Esophagus squamous epithelium (tissue), 5 donors: Measurements from ENCODE around the gene BCL11B. TPM values are rescaled to one million over a fixed set of nuclear protein-coding genes. Genes with fewer than 3 reads are reported as not detected.

Experiments used
- DNase-seq: peaks from one replicate; lab custom pipeline; 2025; lab: John Stamatoyannopoulos, UW
- H3K27ac ChIP-seq, 4 donors: fragments of 200-600 bp; sonication (generic); one replicate each; pipeline ENCODE4 v1.5.1; 2016 to 2019; ENCODE audit warnings: mild to moderate bottlenecking in 1 of 4
- H3K27me3 ChIP-seq, 4 donors: fragments of 200-600 bp; sonication (generic); 1 replicate in 3 of 4; 2 replicates in 1 of 4; pipeline versions ENCODE4 v1.5.1 to v1.6.0; 2017 to 2021; ENCODE audit warnings: antibody characterized with exemption in 1 of 4
- H3K36me3 ChIP-seq, 3 donors: fragments of 200-600 bp; sonication (generic); one replicate each; pipeline ENCODE4 v1.5.1; 2016 to 2019
- H3K4me1 ChIP-seq, 3 donors: fragments of 200-600 bp; sonication (generic); one replicate each; pipeline ENCODE4 v1.5.1; 2017 to 2019
- H3K4me3 ChIP-seq, 4 donors: fragments of 200-600 bp; sonication (generic); 1 replicate in 3 of 4; 2 replicates in 1 of 4; pipeline ENCODE4 v1.5.1; 2016 to 2019; ENCODE audit warnings: mild to moderate bottlenecking in 2 of 4, moderate library complexity in 1 of 4
- H3K9me3 ChIP-seq, 3 donors: fragments of 200-600 bp; sonication (generic); one replicate each; pipeline ENCODE4 v1.5.1; 2016 to 2019
- POLR2A ChIP-seq, 4 donors: fragments of 450-650 bp; IDR thresholded peaks; one replicate each; pipeline ENCODE4 v1.6.1; 2017; ENCODE audit warnings: antibody characterized with exemption in 4 of 4, mild to moderate bottlenecking in 4 of 4, moderate library complexity in 3 of 4
- WGBS, 2 donors: methylation state at CpG; one replicate each; pipeline ENCODE4 v1.1.5; 2018; 5-methylcytosine and 5-hydroxymethylcytosine counted together
- intact Hi-C: fragments of 100-400 bp; cut with DNase I; formaldehyde crosslinking; loops from one replicate; pipeline ENCODE4 v1.15.0; 2022
- total RNA-seq, 4 donors: library from RNA; depleted of rRNA; stranded (reverse); fragments of >200 nt; gene quantifications; one replicate each; pipeline ENCODE4 v1.1.0, GENCODE V29; 2016
- TF ChIP-seq, protein P1 (sequence below), 6 experiments: fragments of 450-650 bp in 4 of 6; fragments of 200-600 bp in 2 of 6; sonication (generic) in 2 of 6; IDR thresholded peaks; one replicate each; pipeline ENCODE4 v1.5.1; 2016 to 2019; ENCODE audit warnings: antibody characterized with exemption in 6 of 6, mild to moderate bottlenecking in 4 of 6, moderate library complexity in 4 of 6
- donor health status: DM: yes; HTN: yes; CAD: no.

The BCL11B gene
- total RNA-seq, 4 donors from 2014 or later: 10.1 to 19.3 (median 12.9) TPM

DNA sequence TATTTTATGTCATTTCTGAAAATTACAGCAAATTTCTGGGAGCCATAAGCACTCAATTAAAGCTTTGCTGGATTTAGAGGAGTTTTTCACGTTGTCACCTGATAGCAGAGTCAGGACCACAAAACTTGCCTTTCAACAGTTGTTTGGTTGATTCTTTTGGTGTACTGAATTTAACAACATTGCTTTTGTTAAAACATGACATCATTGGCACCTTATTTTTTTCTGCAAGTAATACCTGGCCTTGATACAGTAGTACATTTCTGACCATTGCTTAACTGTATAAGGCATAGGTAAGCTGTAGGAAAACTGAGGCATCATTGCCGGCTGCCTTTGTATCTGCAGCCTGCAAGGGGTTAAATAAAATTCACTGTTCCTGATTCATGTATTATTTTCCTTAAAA is 4.5 kb upstream of the BCL11B start:
- intact Hi-C loops: loop anchor here (10.0 kb wide), 1 partner anchor 1142 kb away; no protein-coding TSS in a partner anchor
- Histone ChIP-seq H3K36me3 (no peaks in the 10 kb centered on the region), H3K27ac (no peak overlapping the region), H3K4me1 (peaks cover 20 to 36% (median 26%) of the 10 kb centered on the region in 3 donors), H3K4me3 (no peak overlapping the region), H3K27me3 (peaks cover 0 to 79% (median 0%) of the 10 kb centered on the region in 4 donors), H3K9me3 (no peaks in the 10 kb centered on the region)
- no peak for TF ChIP-seq POLR2A (IDR thresholded peaks at IDR 0.05)
- TF ChIP-seq, protein P1, sequence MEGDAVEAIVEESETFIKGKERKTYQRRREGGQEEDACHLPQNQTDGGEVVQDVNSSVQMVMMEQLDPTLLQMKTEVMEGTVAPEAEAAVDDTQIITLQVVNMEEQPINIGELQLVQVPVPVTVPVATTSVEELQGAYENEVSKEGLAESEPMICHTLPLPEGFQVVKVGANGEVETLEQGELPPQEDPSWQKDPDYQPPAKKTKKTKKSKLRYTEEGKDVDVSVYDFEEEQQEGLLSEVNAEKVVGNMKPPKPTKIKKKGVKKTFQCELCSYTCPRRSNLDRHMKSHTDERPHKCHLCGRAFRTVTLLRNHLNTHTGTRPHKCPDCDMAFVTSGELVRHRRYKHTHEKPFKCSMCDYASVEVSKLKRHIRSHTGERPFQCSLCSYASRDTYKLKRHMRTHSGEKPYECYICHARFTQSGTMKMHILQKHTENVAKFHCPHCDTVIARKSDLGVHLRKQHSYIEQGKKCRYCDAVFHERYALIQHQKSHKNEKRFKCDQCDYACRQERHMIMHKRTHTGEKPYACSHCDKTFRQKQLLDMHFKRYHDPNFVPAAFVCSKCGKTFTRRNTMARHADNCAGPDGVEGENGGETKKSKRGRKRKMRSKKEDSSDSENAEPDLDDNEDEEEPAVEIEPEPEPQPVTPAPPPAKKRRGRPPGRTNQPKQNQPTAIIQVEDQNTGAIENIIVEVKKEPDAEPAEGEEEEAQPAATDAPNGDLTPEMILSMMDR (IDR thresholded peaks at IDR 0.05): no peak
- DNase-seq: no peak
- WGBS, 2 donors: 64 to 68% methylated on average over 2 of the region's 2 CpGs

DNA sequence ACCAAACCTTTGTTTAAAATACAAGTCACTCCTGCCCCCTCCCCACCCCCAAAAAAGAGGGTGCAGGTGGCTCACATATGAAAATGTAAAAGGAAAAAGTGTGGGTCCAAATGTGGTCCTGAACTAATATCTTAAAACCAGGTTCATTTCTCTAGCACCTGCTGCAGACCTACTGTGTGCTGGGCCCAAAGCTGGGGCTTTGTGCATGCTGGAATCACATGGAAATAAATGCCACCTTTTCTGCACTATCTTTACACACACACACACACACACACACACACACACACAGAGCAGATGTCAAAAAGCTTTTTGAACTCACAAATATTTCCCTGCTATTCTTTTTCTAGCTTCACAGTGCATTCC is 3.2 kb upstream of the BCL11B start:
- H3K27ac ChIP-seq: no peak overlapping the region
- peaks cover 0 to 81% (median 0%) of the 10 kb centered on the region in 4 donors for H3K27me3 ChIP-seq
- no peaks in the 10 kb centered on the region for H3K36me3 ChIP-seq
- TF ChIP-seq, protein P1 (IDR thresholded peaks at IDR 0.05): no peak
- no peak for TF ChIP-seq POLR2A (IDR thresholded peaks at IDR 0.05)
- H3K4me1 ChIP-seq: peaks cover 20 to 49% (median 26%) of the 10 kb centered on the region in 3 donors
- DNase-seq: no peak
- H3K4me3 ChIP-seq: no peak overlapping the region
- intact Hi-C loops: loop anchor here (10.0 kb wide), 1 partner anchor 1140 kb away; no protein-coding TSS in a partner anchor
- H3K9me3 ChIP-seq: no peaks in the 10 kb centered on the region

DNA sequence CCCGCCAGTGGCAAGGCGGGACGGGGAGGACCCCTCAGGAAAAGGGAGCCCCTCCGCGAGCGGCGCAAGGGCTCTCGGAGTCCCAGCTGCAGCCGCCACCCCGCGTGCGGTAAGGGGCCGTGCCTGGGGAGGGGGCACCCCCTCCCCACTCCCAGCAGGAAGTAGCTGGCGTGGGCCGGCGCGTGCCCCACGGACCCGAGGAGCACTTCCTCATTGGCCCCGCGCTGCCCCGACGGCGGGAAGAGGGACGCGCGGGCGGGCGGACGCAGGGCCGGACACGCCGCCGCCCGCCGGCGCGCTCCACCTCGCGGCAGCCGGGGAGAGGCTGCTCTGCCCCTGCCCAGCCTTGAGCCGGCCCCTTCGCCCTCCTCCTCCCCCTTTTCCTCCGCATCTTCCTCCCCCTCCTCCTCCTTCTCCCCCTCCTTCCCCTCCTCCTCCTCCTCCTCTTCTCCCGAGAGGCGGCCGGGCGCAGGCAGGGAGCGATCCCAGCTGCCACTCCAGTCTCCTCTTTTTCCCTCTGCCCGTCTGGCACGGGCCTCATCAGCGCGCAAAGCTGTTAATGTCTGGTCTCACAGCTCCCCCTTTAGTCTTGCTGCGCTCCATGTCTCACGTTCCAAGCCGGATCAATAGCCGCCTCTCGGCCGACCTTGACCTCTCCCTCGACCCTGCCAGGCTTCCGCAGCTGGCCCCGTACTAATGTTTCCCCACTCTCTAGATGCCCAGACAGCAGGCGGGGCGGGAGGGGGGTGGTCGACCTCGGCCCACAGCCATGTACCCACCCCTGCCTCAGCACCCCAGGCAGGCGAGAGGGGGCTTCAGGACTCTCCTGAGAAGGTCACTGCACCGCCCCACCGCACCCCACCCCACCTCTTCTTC is 2.6 kb upstream of the BCL11B start:
- Histone ChIP-seq H3K27ac (peak overlapping the region; percentile 82 to 92 (median 88)), H3K4me1 (peaks cover 20 to 55% (median 26%) of the 10 kb centered on the region in 3 donors), H3K36me3 (no peaks in the 10 kb centered on the region), H3K27me3 (peaks cover 0 to 79% (median 0%) of the 10 kb centered on the region in 4 donors), H3K9me3 (no peaks in the 10 kb centered on the region), H3K4me3 (peak overlapping the region; percentile 65 to 90 (median 80))
- WGBS, 2 donors: 0% methylated on average over 9 to 29 of the region's 69 CpGs
- peak in 2 of 4 donors; percentile 25 to 37 for TF ChIP-seq POLR2A (IDR thresholded peaks at IDR 0.05)
- TF ChIP-seq, protein P1 (IDR thresholded peaks at IDR 0.05): peak in 5 of 6 experiments; percentile 19 to 62 (median 32)
- intact Hi-C loops: loop anchor here (10.0 kb wide), 1 partner anchor 1140 kb away; no protein-coding TSS in a partner anchor
- DNase-seq: no peak

DNA sequence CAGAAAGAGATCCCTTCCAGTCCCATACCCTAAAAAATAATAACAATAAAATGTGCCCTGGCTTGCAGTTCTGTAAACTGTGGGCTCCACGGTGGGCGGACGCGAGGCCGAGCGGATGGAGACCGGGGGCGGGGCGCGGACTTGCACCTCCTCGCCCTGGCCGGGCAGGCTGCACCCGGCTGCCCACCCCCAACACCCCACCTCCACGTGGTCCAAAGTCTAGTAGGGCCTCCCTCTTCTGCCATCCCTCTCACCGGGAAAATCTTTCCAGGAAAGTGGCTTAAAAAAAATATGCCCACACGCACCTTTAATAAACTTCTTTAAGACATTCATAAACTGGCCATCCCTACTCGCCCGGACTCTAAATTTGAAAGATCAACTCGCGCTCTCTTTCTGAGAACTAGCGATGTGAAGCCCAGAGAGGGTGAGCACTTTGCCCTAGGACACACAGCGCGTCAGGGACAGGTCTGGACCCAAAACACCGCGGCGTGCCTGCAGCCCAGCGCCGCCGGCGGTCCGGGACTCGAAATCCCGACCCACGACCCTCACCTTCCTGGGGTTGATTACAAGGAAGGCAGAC is 1.9 kb upstream of the BCL11B start:
- peak overlapping the region; percentile 82 to 92 (median 88) for H3K27ac ChIP-seq
- peak overlapping the region; percentile 65 to 90 (median 80) for H3K4me3 ChIP-seq
- peaks cover 20 to 62% (median 26%) of the 10 kb centered on the region in 3 donors for H3K4me1 ChIP-seq
- no peak for DNase-seq
- no peaks in the 10 kb centered on the region for H3K9me3 ChIP-seq
- TF ChIP-seq, protein P1 (IDR thresholded peaks at IDR 0.05): no peak
- TF ChIP-seq POLR2A (IDR thresholded peaks at IDR 0.05): no peak
- intact Hi-C loops: loop anchor here (10.0 kb wide), 1 partner anchor 1139 kb away; no protein-coding TSS in a partner anchor
- WGBS, 2 donors: 2% methylated on average over 23 of the region's 34 CpGs; no CpG with 5 or more reads in 1 of the 2 donors
- H3K36me3 ChIP-seq: no peaks in the 10 kb centered on the region
- peaks cover 0 to 79% (median 0%) of the 10 kb centered on the region in 4 donors for H3K27me3 ChIP-seq
